NOMO-1 (cell line): ENCODE results near the gene PHF14.
"Not testable (repeated sequence)": the region's sequence is repeated elsewhere in the genome, so short reads cannot be mapped to it uniquely, and the experiment has no call there.

Source experiments
- DNase-seq, 2 experiments: peaks; one replicate each; lab custom pipeline; 2025; ENCODE audit not compliant: unreplicated experiment in 2 of 2; lab: John Stamatoyannopoulos, UW

Gene PHF14, protein sequence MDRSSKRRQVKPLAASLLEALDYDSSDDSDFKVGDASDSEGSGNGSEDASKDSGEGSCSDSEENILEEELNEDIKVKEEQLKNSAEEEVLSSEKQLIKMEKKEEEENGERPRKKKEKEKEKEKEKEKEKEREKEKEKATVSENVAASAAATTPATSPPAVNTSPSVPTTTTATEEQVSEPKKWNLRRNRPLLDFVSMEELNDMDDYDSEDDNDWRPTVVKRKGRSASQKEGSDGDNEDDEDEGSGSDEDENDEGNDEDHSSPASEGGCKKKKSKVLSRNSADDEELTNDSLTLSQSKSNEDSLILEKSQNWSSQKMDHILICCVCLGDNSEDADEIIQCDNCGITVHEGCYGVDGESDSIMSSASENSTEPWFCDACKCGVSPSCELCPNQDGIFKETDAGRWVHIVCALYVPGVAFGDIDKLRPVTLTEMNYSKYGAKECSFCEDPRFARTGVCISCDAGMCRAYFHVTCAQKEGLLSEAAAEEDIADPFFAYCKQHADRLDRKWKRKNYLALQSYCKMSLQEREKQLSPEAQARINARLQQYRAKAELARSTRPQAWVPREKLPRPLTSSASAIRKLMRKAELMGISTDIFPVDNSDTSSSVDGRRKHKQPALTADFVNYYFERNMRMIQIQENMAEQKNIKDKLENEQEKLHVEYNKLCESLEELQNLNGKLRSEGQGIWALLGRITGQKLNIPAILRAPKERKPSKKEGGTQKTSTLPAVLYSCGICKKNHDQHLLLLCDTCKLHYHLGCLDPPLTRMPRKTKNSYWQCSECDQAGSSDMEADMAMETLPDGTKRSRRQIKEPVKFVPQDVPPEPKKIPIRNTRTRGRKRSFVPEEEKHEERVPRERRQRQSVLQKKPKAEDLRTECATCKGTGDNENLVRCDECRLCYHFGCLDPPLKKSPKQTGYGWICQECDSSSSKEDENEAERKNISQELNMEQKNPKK

DNA sequence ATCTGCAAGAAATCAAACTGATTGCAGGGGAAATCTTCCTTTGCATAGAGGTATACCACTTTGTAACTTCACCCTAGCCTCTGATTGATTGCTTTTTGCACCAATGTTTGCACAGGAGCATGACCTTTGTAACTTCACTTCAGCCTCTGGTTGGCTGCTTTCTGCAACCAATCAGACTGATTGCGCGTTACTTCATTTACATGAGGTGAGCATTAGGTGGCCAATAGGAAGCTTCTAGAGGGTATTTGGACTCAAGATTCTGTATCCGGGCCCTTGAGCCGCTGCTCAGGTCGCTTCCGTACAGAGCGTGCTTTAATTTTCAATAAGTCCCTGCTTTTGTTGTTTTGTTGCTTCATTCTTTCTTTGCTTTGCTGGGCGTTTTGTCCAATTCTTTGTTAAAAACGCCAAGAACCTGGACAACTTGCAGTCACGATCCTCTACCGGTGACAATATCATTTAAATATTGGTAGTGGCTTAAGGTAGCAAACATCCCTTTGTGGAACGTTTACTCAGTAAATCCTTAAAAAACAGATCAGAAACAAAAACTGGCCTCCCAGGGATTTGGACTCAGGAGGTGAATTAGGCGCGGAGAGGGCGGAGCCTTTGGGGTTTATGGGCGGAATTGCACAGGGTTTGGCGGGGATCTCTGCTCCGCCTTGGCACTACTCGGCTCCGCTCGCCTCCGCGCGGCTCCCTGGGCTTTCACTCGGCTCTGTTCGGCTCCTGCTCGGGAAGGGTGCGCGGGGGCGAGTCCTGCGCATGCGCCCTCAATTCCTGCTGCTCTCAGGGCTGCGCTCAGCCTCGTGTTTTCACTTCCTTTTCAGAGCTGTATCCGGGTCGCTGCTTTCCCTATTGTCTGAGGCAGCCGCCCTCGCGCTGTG, at the start of gene PHF14:
Gene PHF14, plus strand, starts transcription at position 812 of the 881 bp plus-strand sequence. CDS start 452 bp downstream, outside the sequence.
- peak; percentile 97 to 98 for DNase-seq

GRCh38 chr7:10924370-10924769, 49.3 kb upstream of the PHF14 start:
- DNase-seq = no peak

- DNase-seq = not testable (repeated sequence)
Measured at GRCh38 chr7:10928203-10928602, 45.5 kb upstream of the PHF14 start.

DNA sequence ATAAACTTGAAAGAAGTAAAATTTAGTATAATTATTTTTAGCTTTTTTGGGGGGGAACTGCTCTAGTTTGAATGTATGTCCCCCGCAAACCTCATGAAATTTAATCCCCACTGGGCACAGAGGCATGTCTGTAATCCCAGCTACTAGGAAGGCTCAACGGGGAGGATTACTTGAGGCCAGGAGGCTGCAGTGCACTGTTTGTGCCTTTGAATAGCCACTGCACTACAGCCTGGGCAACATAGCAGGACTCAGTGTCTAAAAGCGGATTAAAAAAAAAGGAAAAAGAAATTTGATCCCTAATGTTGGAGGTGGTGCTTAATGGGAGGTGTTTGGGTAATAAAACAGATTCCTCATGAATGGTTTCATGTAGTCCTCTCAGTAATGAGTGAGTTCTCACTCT, 43.1 kb upstream of the PHF14 start:
- no peak for DNase-seq

GRCh38 chr7:10931161-10931560, 42.5 kb upstream of the PHF14 start:
- no peak for DNase-seq

GRCh38 chr7:10934292-10934691, 39.4 kb upstream of the PHF14 start:
- DNase-seq = no peak

DNA sequence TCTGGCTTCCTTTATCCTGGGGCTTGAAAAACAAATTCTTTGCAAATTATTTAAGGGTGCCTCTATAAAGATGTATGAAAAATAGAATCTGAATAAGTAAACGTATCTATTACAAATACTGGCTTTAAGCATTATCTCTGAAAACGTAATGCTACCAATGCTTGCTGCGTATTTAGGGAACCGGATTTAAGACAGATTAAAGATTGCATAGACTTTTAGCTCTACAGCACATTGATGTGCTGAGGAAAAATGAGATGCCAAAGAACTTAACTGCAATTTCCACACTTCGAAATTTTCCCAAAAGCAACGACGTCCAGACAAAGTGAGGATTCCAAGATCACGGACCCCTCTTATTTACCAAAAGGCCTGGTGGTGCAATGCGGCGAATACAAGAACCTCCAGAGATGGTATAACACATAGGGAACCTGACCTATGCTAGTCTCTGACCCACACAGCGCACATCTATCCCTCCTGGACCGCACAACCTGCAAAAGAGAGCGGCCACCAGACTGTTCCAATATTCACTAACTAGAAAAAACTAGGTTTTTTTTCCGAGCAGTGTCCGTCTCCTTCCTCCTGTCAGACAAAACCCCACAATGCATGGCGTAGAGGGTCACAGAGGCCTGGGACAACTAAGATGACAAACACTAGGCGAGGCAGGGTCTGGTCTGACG, 34.3 kb upstream of the PHF14 start:
- peak in 1 of 2 experiments; percentile 27 for DNase-seq

DNA sequence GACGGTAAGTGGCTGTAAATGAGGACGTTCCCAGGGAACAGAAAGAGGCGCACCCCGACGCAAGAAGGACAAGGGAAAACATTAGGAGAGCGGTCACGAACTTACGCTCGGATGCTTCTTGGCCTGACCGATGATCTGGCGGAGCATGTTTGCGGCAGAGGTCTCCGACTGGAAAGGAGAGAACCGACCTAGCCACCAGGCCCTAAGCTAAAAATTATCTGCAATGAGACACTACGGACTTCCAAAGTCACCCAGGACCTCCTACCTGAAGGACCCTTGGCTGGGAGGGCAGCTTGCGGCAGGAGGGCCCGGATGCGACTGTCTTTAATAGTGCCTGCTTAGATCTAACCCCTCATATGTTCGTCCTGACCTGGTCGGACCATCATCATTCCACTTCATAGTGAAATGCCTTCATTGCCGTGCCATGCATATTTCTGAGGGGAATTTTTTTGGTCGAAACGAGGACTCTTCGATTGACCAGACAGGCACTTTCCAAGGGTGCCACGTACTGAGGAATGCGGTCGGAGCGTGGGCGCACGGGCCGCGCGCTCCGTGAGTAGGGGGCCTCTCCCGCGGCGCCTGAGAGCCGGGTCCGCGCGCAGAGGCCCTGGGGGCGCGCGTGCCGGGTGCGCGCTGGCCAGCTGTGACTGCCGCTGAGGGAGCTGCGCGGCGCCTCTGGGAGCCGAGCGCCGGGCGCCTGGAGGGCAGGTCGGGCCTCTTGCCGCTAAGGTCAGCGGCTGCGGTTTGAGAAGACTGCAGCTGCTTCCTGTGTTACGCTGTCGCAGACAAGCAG, 33.6 kb upstream of the PHF14 start:
- peak; percentile 93 for DNase-seq

- DNase-seq = no peak
Measured at GRCh38 chr7:10940704-10941355, 32.8 kb upstream of the PHF14 start.

DNA sequence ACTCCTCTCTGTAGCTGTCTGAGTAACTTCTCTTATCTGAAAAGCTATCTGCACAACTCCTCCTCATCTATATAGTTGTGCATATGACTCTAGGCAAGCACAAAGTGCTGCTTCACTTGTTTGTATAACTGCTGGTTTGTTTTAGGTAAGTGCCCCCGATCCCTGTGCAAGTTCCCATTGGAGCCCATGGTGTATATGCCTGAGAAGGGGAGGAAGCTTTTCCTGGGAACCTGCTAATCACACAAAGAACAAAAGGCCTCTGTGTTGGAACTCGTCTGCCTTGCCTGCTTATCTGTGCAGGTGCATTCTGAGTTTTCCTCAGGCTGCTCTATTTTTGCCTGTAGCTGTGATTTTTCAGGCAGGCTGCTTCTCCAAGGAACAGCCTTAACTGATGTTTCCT, 23.2 kb upstream of the PHF14 start:
- no peak for DNase-seq

DNA sequence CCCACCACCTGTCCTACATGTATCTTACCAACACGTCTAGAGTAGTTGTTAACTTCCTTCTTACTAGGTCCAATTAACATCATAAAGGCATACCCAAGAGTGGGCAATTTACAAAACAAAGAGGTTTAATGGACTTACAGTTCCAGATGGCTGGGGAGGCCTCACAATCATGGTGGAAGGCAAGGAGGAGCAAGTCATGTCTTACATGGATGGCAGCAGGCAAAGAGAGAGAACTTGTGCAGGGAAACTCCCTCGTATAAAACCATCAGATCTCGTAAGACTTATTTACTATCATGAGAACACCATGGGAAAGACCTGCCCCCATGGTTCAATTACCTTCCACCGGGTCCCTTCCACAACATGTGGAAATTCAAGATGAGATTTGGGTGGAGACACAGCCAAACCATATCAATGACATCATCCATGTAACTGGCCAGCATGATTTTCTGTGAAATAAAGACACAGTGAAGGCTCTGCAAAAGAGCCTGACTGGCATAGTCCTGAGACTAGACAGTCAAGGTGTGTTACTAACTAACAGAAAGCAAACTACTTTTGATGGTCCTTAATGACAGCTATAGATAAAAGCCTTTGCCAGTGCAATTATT, 22.6 kb upstream of the PHF14 start:
- not testable (repeated sequence) for DNase-seq

DNA sequence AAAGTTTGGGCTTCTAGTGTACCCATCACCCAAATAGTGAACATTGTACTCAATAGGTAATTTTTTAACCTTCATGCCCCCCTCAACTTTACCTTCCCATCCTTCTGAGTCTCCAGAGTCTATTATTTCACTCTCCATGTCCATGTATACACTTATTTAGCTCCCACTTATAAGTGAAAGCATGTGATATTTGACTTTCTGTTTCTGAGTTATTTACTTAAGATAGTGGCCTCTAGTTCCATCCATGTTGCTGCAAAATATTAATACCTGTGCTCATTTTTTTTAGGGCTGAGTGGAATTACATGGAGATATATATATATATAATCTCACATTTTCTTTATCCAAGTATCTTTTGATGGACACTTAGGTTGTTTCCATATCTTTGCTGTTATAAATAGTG, 21.1 kb upstream of the PHF14 start:
- no peak for DNase-seq

- not testable (repeated sequence) for DNase-seq
Measured at GRCh38 chr7:10953078-10953750, 20.5 kb upstream of the PHF14 start.

GRCh38 chr7:10956528-10956927, 17.1 kb upstream of the PHF14 start:
- no peak for DNase-seq

GRCh38 chr7:10960242-10960641, 13.4 kb upstream of the PHF14 start:
- not testable (repeated sequence) for DNase-seq

- DNase-seq = not testable (repeated sequence)
Measured at GRCh38 chr7:10965016-10965415, 8.7 kb upstream of the PHF14 start.

GRCh38 chr7:10972174-10972573, 1.5 kb upstream of the PHF14 start:
- no peak for DNase-seq
